ENCODE results near the gene VAC14.

DNA sequence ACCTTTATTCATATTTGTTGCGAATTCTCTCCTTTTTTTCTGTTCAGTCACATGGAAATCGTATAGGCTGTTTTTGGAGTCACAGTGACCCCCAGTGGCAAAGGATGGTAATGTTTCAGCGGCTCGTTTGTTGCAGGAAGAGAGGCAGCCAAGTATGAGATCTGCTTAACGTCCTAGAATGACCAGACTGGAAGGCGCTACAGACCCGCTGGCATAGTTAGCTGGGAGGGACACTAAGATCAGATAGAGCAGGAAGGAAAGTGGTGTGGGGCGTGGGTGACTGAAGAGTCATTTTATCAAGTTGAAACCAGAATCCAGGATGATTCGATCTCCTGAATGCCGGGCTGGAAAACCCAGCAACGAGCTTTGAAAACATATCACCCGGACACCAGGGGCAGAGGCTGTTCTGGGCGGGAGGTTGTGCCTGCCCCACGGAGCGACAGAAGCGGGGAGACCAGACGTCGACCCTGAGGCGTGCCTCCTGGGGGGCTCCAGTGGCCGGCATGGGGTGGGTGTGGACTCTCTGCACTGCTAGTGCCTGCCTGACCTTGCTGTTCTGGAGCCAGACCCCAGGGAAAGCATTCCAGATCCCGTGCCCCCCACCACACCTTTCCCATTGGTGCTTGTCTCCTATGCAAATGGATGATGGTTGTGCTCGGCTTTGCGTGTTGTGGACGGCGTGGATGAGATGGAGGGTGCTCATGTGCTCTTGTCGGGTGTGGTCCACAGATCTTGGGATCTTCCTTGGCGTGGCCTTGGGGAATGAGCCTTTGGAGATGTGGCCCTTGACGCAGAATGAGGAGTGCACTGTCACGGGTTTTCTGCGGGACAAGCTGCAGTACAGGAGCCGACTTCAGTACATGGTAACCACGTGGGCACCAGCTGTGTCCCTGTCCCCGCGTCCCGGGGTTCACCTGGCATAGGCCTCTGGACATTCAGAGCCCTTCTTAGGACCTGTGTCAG, 146.9 kb downstream of the VAC14 start:
- TF ChIP-seq CTCF (IDR thresholded peaks at IDR 0.05), result peak in 6 of 7 experiments; percentile 28 to 94 (median 91)
- TF ChIP-seq POLR2A (IDR thresholded peaks at IDR 0.05), result no peak

Measured in stomach (tissue), 4 donors.